Stomach (tissue), 9 donors: ENCODE measurements around the gene CD81. TPM values are rescaled to one million over a fixed set of nuclear protein-coding genes. Genes with fewer than 3 reads are reported as not detected.

Experiments used
- DNase-seq, 2 donors: peaks; one replicate each; pipeline versions ENCODE4 v3.0.0 to v3.0.0-alpha.2; 2013 to 2019
- H3K27ac ChIP-seq, 5 donors: fragments of 200-600 bp in 4 of 5; sonication (generic) in 4 of 5; one replicate each; pipeline ENCODE4 v1.5.1; 2013 to 2019; ENCODE audit warnings: mild to moderate bottlenecking in 1 of 5, moderate library complexity in 1 of 5
- H3K27me3 ChIP-seq, 3 donors: fragments of 200-600 bp; sonication (generic); one replicate each; pipeline ENCODE4 v1.5.1; 2017 to 2019; ENCODE audit warnings: mixed run types in 1 of 3
- H3K36me3 ChIP-seq, 4 donors: fragments of 200-600 bp; sonication (generic); 1 replicate in 3 of 4; 2 replicates in 1 of 4; pipeline ENCODE4 v1.5.1; 2016 to 2019
- H3K4me1 ChIP-seq, 4 donors: fragments of 200-600 bp; sonication (generic); one replicate each; pipeline ENCODE4 v1.5.1; 2016 to 2019
- H3K4me3 ChIP-seq, 4 donors: fragments of 200-600 bp; sonication (generic) in 3 of 4; one replicate each; pipeline ENCODE4 v1.5.1; 2016 to 2019; ENCODE audit warnings: mild to moderate bottlenecking in 1 of 4
- H3K9me3 ChIP-seq, 4 donors: fragments of 200-600 bp; sonication (generic); one replicate each; pipeline ENCODE4 v1.5.1; 2016 to 2019
- CTCF ChIP-seq, 7 experiments: fragments of 450-650 bp in 4 of 7; fragments of 200-600 bp in 3 of 7; sonication (generic) in 3 of 7; IDR thresholded peaks; one replicate each; pipeline ENCODE4 v1.5.1; 2016 to 2019; ENCODE audit warnings: antibody characterized with exemption in 7 of 7, control low read depth in 2 of 7, mild to moderate bottlenecking in 1 of 7
- EP300 ChIP-seq: sonication (generic); formaldehyde crosslinking; IDR thresholded peaks from one replicate; pipeline ENCODE4 v1.6.1; 2017; ENCODE audit warnings: antibody characterized with exemption
- POLR2A ChIP-seq, 4 donors: fragments of 450-650 bp; IDR thresholded peaks; one replicate each; pipeline ENCODE4 v1.6.1; 2016; ENCODE audit warnings: antibody characterized with exemption in 4 of 4, control low read depth in 2 of 4, mild to moderate bottlenecking in 1 of 4, moderate library complexity in 1 of 4
- POLR2AphosphoS5 ChIP-seq, 3 donors: sonication (generic); formaldehyde crosslinking; IDR thresholded peaks; one replicate each; pipeline ENCODE4 v1.6.1; 2016; ENCODE audit warnings: antibody characterized with exemption in 3 of 3
- WGBS, 5 donors: extraction: QIAGEN DNeasy Blood & Tissue Kit in 3 of 5; methylation state at CpG; one replicate each; pipeline versions ENCODE4 v1.1.5 to v1.1.7; 2013 to 2018; 5-methylcytosine and 5-hydroxymethylcytosine counted together
- intact Hi-C: fragments of 100-400 bp; cut with DNase I; formaldehyde crosslinking; loops from one replicate; pipeline ENCODE4 v1.15.1; 2023; ENCODE audit warnings: low total_unique reads
- polyA plus RNA-seq, 3 donors: library from polyadenylated mRNA; stranded (reverse); fragments of 200-250 nt; gene quantifications; one replicate each; pipeline ENCODE4 v1.2.3, GENCODE V29; 2013
- total RNA-seq, 5 donors: library from RNA; depleted of rRNA; stranded (reverse); fragments of >200 nt; gene quantifications; one replicate each; pipeline versions ENCODE4 v1.1.0 to v1.2.3, GENCODE V29; 2014 to 2016
- donor health status: healthy with polysubstance abuse.
- donor health status: Bipolar disorder and iron deficiency.
- donor health status: healthy.

Gene CD81
- total and polyA plus RNA-seq, 8 donors, result 95.0 to 327 (median 223) TPM

GRCh38 chr11:2432628-2433071 is 55.5 kb downstream of the CD81 start:
- WGBS, 5 donors, result 89 to 95% (median 93%) methylated on average over 7 to 13 of the region's 13 CpGs
- TF ChIP-seq POLR2A (IDR thresholded peaks at IDR 0.05) (no peak), CTCF (IDR thresholded peaks at IDR 0.05) (no peak), POLR2AphosphoS5 (IDR thresholded peaks at IDR 0.05) (no peak), EP300 (no peak)
- DNase-seq, result no peak
- Histone ChIP-seq H3K4me3 (no peak overlapping the region), H3K27ac (no peak overlapping the region), H3K36me3 (no peaks in the 10 kb centered on the region), H3K9me3 (no peaks in the 10 kb centered on the region), H3K27me3 (peaks cover 0 to 17% (median 0%) of the 10 kb centered on the region in 3 donors), H3K4me1 (peaks cover 0 to 5% (median 2%) of the 10 kb centered on the region in 4 donors)
- intact Hi-C loops, result loop anchor here (5.0 kb wide), 1 partner anchor 95 kb away; no protein-coding TSS in a partner anchor

GRCh38 chr11:2433106-2433925 is 56.2 kb downstream of the CD81 start:
- WGBS, 5 donors, result 87 to 94% (median 90%) methylated on average over 22 of the region's 22 CpGs
- H3K27me3 ChIP-seq, result peaks cover 0 to 17% (median 0%) of the 10 kb centered on the region in 3 donors
- H3K27ac ChIP-seq, result no peak overlapping the region
- DNase-seq, result no peak
- TF ChIP-seq POLR2AphosphoS5 (IDR thresholded peaks at IDR 0.05) (no peak), POLR2A (IDR thresholded peaks at IDR 0.05) (no peak), EP300 (no peak), CTCF (IDR thresholded peaks at IDR 0.05) (no peak)
- H3K36me3 ChIP-seq, result no peaks in the 10 kb centered on the region
- no peaks in the 10 kb centered on the region for H3K9me3 ChIP-seq
- intact Hi-C loops, result loop anchor here (5.0 kb wide), 1 partner anchor 94 kb away; no protein-coding TSS in a partner anchor
- no peak overlapping the region for H3K4me3 ChIP-seq
- H3K4me1 ChIP-seq, result no peaks in the 10 kb centered on the region

- intact Hi-C loops, result loop anchor here (5.0 kb wide), 1 partner anchor 93 kb away; no protein-coding TSS in a partner anchor
- TF ChIP-seq CTCF (IDR thresholded peaks at IDR 0.05) (no peak), POLR2A (IDR thresholded peaks at IDR 0.05) (no peak), POLR2AphosphoS5 (IDR thresholded peaks at IDR 0.05) (no peak), EP300 (no peak)
- no peak overlapping the region for H3K27ac ChIP-seq
- H3K4me1 ChIP-seq, result no peaks in the 10 kb centered on the region
- WGBS, 5 donors, result 83 to 100% (median 95%) methylated on average over 8 of the region's 8 CpGs
- H3K9me3 ChIP-seq, result no peaks in the 10 kb centered on the region
- H3K27me3 ChIP-seq, result peaks cover 0 to 17% (median 0%) of the 10 kb centered on the region in 3 donors
- no peak for DNase-seq
- no peak overlapping the region for H3K4me3 ChIP-seq
- H3K36me3 ChIP-seq, result no peaks in the 10 kb centered on the region
These were observed 56.9 kb downstream of the CD81 start for GRCh38 chr11:2434008-2434407.

GRCh38 chr11:2434506-2435255 is 57.6 kb downstream of the CD81 start:
- Histone ChIP-seq H3K4me3 (no peak overlapping the region), H3K27me3 (peaks cover 0 to 17% (median 0%) of the 10 kb centered on the region in 3 donors), H3K27ac (no peak overlapping the region), H3K36me3 (no peaks in the 10 kb centered on the region), H3K4me1 (no peaks in the 10 kb centered on the region), H3K9me3 (no peaks in the 10 kb centered on the region)
- WGBS, 5 donors, result 84 to 87% (median 86%) methylated on average over 11 of the region's 11 CpGs
- TF ChIP-seq POLR2A (IDR thresholded peaks at IDR 0.05), result no peak
- TF ChIP-seq CTCF (IDR thresholded peaks at IDR 0.05), result no peak
- TF ChIP-seq EP300, result no peak
- TF ChIP-seq POLR2AphosphoS5 (IDR thresholded peaks at IDR 0.05), result no peak
- no peak for DNase-seq
- intact Hi-C loops, result loop anchor here (5.0 kb wide), 1 partner anchor 93 kb away; no protein-coding TSS in a partner anchor
